ENCODE data around the gene PARD3.

The PARD3 gene

GRCh38 chr10:34177445-34177844, 637.7 kb downstream of the PARD3 start:
- POLR2A ChIA-PET = no interaction called here
- no peak for TF ChIP-seq CTCF (IDR thresholded peaks at IDR 0.05; ENCODE audit: control extremely low read depth, extremely low read depth, low read depth, missing control alignments)
- CTCF ChIA-PET = no interaction called here
- DNase-seq (ENCODE audit: extremely low spot score) = no peak

- ChIA-PET POLR2A (no interaction called here), CTCF (no interaction called here)
- TF ChIP-seq CTCF (IDR thresholded peaks at IDR 0.05; ENCODE audit: control extremely low read depth, extremely low read depth, low read depth, missing control alignments) = no peak
- no peak for DNase-seq (ENCODE audit: extremely low spot score)
Measured at GRCh38 chr10:34176351-34176750, 638.7 kb downstream of the PARD3 start.

- CTCF ChIA-PET = no interaction called here
- TF ChIP-seq CTCF (IDR thresholded peaks at IDR 0.05; ENCODE audit: control extremely low read depth, extremely low read depth, low read depth, missing control alignments) = no peak
- no peak for DNase-seq (ENCODE audit: extremely low spot score)
- POLR2A ChIA-PET = no interaction called here
Measured at GRCh38 chr10:34175121-34175520, 640.0 kb downstream of the PARD3 start.

- POLR2A ChIA-PET = no interaction called here
- CTCF ChIA-PET = no interaction called here
- TF ChIP-seq CTCF (IDR thresholded peaks at IDR 0.05; ENCODE audit: control extremely low read depth, extremely low read depth, low read depth, missing control alignments) = no peak
- no peak for DNase-seq (ENCODE audit: extremely low spot score)
Measured at GRCh38 chr10:34172936-34173533, 642.1 kb downstream of the PARD3 start.

- CTCF ChIA-PET = no interaction called here
- DNase-seq (ENCODE audit: extremely low spot score) = no peak
- TF ChIP-seq CTCF (IDR thresholded peaks at IDR 0.05; ENCODE audit: control extremely low read depth, extremely low read depth, low read depth, missing control alignments) = no peak
- POLR2A ChIA-PET = no interaction called here
Measured at GRCh38 chr10:34171957-34172527, 643.1 kb downstream of the PARD3 start.

- no peak for TF ChIP-seq CTCF (IDR thresholded peaks at IDR 0.05; ENCODE audit: control extremely low read depth, extremely low read depth, low read depth, missing control alignments)
- no peak for DNase-seq (ENCODE audit: extremely low spot score)
- CTCF ChIA-PET = interaction anchor here (0.9 kb wide), 1 partner anchor 19 kb away, joined by 3 read pairs; no protein-coding TSS in a partner anchor
- POLR2A ChIA-PET = no interaction called here
Measured at GRCh38 chr10:34169677-34170076, 645.4 kb downstream of the PARD3 start.

Data from GM10248 (cell line).